ENCODE results near the gene TIMM17A. TPM values are rescaled to one million over a fixed set of nuclear protein-coding genes. Genes with fewer than 3 reads are reported as not detected.

TIMM17A gene
- total RNA-seq, 1 experiment from 2014 or later = 112 TPM

GRCh38 chr1:201933840-201934430, 21.4 kb upstream of the TIMM17A start:
- BruUV-seq (replicated peaks) = no TSS peak
- intact Hi-C loops (cut with micrococcal nuclease; ENCODE audit: unreplicated experiment) = no loop called here
- TF ChIP-seq EZH2 (IDR thresholded peaks at IDR 0.05; ENCODE audit: borderline replicate concordance, low read depth, low read length, poor library complexity, severe bottlenecking) (no peak), CTCF (conservative IDR thresholded peaks at IDR 0.05; ENCODE audit: low read depth, low read length) (no peak)
- Histone ChIP-seq H3K4me1 (ENCODE audit: insufficient read depth, low read length, poor library complexity, severe bottlenecking) (no peaks in the 10 kb centered on the region), H3K36me3 (ENCODE audit: insufficient read depth, low read length, poor library complexity, severe bottlenecking) (no peaks in the 10 kb centered on the region), H3K9me3 (ENCODE audit: low read depth, low read length, poor library complexity, severe bottlenecking) (no peaks in the 10 kb centered on the region), H3K27ac (ENCODE audit: low read depth, low read length, poor library complexity, severe bottlenecking) (no peak overlapping the region), H3K27me3 (replicated peaks; ENCODE audit: insufficient read depth, low read depth, low read length, poor library complexity) (no peaks in the 10 kb centered on the region), H3K4me3 (ENCODE audit: low read depth, low read length, poor library complexity, severe bottlenecking) (no peak overlapping the region)
- DNase-seq (ENCODE audit: low spot score) = no peak
- ChIA-PET CTCF (no interaction called here), POLR2A (ENCODE audit: low non-redundant PET) (no interaction called here)

GRCh38 chr1:201937624-201938213, 17.6 kb upstream of the TIMM17A start:
- Histone ChIP-seq H3K4me1 (ENCODE audit: insufficient read depth, low read length, poor library complexity, severe bottlenecking) (no peaks in the 10 kb centered on the region), H3K27me3 (replicated peaks; ENCODE audit: insufficient read depth, low read depth, low read length, poor library complexity) (no peaks in the 10 kb centered on the region), H3K4me3 (ENCODE audit: low read depth, low read length, poor library complexity, severe bottlenecking) (no peak overlapping the region), H3K27ac (ENCODE audit: low read depth, low read length, poor library complexity, severe bottlenecking) (no peak overlapping the region), H3K9me3 (ENCODE audit: low read depth, low read length, poor library complexity, severe bottlenecking) (no peaks in the 10 kb centered on the region), H3K36me3 (ENCODE audit: insufficient read depth, low read length, poor library complexity, severe bottlenecking) (no peaks in the 10 kb centered on the region)
- no peak for TF ChIP-seq EZH2 (IDR thresholded peaks at IDR 0.05; ENCODE audit: borderline replicate concordance, low read depth, low read length, poor library complexity, severe bottlenecking)
- no peak for TF ChIP-seq CTCF (conservative IDR thresholded peaks at IDR 0.05; ENCODE audit: low read depth, low read length)
- ChIA-PET POLR2A (ENCODE audit: low non-redundant PET) (no interaction called here), CTCF (interaction anchor here (0.7 kb wide), 1 partner anchor 921 kb away, joined by 3 read pairs; no protein-coding TSS in a partner anchor)
- intact Hi-C loops (cut with micrococcal nuclease; ENCODE audit: unreplicated experiment) = no loop called here
- no TSS peak for BruUV-seq (replicated peaks)
- DNase-seq (ENCODE audit: low spot score) = no peak

GRCh38 chr1:201938440-201939035, 16.8 kb upstream of the TIMM17A start:
- Histone ChIP-seq H3K4me1 (ENCODE audit: insufficient read depth, low read length, poor library complexity, severe bottlenecking) (no peaks in the 10 kb centered on the region), H3K9me3 (ENCODE audit: low read depth, low read length, poor library complexity, severe bottlenecking) (no peaks in the 10 kb centered on the region), H3K36me3 (ENCODE audit: insufficient read depth, low read length, poor library complexity, severe bottlenecking) (no peaks in the 10 kb centered on the region), H3K4me3 (ENCODE audit: low read depth, low read length, poor library complexity, severe bottlenecking) (no peak overlapping the region), H3K27me3 (replicated peaks; ENCODE audit: insufficient read depth, low read depth, low read length, poor library complexity) (no peaks in the 10 kb centered on the region), H3K27ac (ENCODE audit: low read depth, low read length, poor library complexity, severe bottlenecking) (no peak overlapping the region)
- TF ChIP-seq EZH2 (IDR thresholded peaks at IDR 0.05; ENCODE audit: borderline replicate concordance, low read depth, low read length, poor library complexity, severe bottlenecking) = no peak
- no peak for TF ChIP-seq CTCF (conservative IDR thresholded peaks at IDR 0.05; ENCODE audit: low read depth, low read length)
- no TSS peak for BruUV-seq (replicated peaks)
- intact Hi-C loops (cut with micrococcal nuclease; ENCODE audit: unreplicated experiment) = no loop called here
- CTCF ChIA-PET = no interaction called here
- DNase-seq (ENCODE audit: low spot score) = no peak
- POLR2A ChIA-PET (ENCODE audit: low non-redundant PET) = no interaction called here
